HG02885 (cell line): ENCODE measurements around the gene PLA2G2C.

ENCODE experiments used
- ATAC-seq: cut with Tn5 transposase; IDR thresholded peaks from one replicate; pipeline ENCODE4 v1.9.1; 2021; ENCODE audit warnings: mild to moderate bottlenecking; ENCODE audit not compliant: unreplicated experiment, poor library complexity

The PLA2G2C gene

DNA sequence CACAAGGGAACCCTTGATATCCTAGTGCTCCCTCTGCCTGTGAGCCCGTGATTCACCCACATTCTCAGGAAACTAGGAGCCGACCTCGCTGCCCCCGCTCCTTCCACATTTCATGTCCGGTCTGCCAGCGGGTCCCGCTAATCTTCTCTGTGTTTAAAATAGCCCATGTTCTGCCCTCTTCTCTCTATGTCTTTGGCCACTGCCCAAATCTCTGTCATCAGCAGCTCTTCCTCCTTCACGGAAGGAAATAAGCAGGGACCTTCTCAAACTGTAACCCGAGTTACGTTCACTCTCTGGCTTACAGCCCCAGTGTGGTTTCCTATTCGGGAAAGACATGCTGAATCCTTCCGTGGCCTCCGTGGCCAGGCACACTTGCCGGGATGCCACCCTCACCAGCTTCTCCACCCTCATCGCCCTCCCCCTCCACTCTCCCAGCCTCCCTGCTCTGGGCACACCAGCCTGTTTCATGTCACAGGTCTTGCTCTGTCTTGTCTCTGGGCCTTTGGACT is 21.6 kb downstream of the PLA2G2C start:
- ATAC-seq, result no peak

- no peak for ATAC-seq
These were observed 26.3 kb downstream of the PLA2G2C start for GRCh38 chr1:20160034-20160433.

DNA sequence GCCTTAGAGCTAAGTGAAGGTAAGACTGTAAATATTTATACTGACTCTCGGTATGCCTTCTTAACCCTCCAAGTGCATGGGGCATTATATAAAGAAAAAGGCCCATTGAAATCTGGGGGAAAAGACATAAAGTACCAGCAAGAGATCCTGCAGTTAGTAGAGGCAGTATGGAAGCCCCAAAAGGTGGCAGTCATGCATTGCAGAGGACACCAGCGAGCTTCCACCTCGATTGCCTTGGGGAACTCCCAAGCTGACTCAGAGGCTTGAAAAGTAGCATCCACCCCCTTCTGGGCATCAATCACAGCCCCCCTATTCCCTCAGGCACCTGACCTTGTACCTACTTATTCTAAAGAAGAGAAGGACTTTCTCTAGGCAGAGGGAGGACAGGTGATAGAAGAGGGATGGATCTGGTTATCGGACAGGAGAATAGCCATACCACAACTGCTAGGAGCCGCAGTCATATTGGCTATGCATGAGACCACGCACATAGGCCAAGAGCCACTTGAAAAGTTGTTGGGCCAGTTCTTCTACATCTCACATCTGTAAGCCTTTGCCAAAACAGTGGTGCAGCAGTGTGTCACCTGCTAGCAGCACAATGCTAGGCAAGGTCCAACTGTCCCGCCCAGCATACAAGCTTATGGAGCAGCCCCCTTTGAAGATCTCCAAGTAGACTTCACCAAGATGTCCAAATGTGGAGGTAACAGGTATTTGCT is 27.8 kb downstream of the PLA2G2C start:
- no peak for ATAC-seq

DNA sequence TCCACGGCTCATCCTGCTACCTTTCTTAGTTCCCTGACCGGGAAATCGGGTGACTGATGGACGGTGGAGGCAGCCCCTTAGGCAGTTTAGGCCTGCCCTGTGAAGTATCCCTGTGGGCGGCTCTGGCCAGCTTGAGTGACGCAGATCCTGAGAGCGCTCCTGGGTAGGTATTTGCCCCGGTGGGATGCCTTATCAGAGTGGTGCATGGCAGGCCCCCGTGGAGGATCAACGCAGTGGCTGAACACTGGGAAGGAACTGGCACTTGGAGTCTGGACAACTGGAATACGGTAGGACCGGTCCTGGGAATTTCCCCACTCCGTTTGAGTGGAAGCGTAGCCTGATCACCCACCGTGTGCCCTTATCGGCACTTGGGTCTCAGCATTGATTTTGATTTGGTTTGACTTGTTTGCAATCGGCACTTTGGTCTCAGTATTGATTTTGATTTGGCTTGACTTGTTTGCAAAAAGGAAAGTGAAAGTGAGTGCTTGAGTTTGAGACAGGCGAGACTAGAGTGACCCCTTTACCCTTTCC is 32.0 kb downstream of the PLA2G2C start:
- no peak for ATAC-seq

DNA sequence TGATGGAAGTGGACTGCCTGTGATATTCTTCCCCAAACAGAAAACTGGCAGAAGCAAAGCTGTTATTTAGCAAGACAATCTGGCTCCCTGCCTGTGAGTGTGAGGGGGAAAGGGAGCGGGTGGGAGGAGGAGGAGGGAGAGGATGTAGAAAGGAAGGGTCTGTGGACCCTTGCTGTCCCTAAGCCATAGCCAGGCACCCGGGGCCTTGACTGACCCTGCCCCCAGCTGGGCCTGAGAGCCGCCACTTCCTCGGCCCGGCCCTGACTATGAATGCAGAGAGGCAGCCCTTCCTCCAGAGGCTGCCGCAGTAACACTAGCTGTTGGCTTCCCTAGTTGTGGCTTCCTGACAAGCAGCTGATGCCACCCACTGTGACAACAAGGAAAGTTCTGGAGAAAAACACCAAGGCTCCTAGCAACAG is 33.3 kb downstream of the PLA2G2C start:
- no peak for ATAC-seq

- no peak for ATAC-seq
These were observed 33.8 kb downstream of the PLA2G2C start for GRCh38 chr1:20152599-20152930.

DNA sequence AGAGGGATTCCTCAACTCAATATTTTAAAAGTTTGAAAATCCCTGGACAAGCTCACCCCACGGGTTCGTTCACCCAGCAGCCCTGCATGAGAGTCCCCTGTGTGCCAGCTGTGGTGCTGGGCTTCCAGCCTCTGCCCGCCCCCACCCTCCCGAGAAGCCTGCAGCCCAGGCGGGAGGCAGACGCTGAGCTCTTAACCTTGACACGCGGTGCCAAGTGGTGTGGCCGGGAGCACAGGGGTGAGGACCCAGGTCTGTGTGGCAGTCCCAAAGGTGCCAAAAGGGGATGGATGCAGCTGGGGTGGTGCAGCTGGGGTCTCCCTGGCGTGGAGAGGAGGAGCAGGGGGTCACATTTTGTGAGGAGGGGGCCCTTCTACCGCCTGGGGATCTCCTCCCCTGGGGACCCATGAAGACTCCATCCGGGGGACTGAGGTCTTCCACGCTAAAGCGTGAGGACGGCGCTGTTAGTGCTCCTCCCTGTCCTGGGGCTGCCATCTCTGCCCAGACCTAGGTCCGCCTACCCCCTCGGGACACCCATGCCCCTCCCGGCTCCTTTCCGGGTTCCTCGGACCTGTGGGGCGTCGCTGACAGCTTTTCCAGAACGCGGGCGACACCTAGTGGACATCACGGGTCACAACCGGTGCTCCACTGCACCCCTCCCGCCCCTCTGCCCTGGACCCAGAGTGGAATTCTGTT is 34.3 kb downstream of the PLA2G2C start:
- no peak for ATAC-seq

DNA sequence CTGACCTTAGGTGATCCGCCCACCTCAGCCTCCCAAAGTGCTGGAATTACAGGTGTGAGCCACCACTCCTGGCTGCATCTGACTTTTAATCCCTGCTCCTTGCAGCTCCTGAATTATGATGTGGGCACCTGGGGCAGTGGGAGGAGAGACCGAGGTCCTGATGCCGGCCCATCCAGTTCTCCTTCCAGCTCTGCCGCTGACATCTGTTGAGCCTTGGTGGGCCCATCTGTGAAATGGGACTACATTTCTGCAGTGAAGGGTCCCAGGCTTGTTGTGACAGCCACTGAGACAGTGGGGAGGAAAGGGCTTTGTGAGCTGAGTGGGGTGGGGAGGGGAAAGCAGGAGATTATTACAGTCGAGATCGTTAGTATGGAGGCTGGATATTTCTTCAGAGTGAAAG is 35.3 kb downstream of the PLA2G2C start:
- no peak for ATAC-seq

- no peak for ATAC-seq
These were observed 36.0 kb downstream of the PLA2G2C start for GRCh38 chr1:20150326-20150705.

GRCh38 chr1:20149601-20150325 is 36.6 kb downstream of the PLA2G2C start:
- no peak for ATAC-seq

- no peak for ATAC-seq
These were observed 37.5 kb downstream of the PLA2G2C start for GRCh38 chr1:20148571-20149500.

GRCh38 chr1:20147846-20148570 is 38.3 kb downstream of the PLA2G2C start:
- ATAC-seq, result no peak

DNA sequence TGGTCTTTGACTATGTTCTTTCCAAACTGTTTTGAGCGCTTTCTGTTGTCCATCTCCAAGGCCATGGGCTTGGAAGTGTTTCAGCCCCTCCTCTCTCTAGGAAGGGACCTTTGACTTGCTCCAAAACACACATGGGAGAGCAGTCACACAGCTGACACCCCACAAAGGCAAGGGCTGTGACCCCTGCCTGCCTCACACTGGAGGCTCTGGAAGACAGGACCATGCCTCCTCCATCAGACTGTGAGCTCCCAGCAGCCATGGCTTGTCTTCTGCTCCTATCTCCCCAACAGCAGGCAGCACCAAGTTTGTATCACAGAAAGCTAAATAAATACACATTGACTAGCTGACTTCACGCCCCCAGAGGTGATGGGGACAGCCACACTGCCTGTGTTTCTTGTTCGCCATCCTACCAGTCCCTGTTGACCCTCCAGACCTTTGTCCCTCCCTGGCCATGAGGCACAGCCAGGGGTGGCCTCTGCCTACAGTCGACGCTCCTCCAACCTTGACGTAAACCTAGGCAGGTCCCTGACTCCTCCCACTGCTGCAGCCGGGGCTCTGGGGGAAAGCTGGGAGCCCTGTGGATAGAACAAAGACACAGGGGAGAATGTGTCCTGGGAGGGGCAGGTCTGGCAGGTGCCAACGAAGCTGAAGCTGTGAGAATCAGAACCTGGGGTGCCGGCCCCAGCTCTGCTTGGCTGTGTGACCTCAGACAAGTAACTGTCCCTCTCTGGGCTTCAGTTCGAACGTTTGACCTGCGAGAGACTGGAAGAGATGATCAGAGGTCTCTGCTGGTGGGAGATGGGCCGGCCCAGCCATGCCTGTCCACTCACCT is 42.4 kb downstream of the PLA2G2C start:
- no peak for ATAC-seq

DNA sequence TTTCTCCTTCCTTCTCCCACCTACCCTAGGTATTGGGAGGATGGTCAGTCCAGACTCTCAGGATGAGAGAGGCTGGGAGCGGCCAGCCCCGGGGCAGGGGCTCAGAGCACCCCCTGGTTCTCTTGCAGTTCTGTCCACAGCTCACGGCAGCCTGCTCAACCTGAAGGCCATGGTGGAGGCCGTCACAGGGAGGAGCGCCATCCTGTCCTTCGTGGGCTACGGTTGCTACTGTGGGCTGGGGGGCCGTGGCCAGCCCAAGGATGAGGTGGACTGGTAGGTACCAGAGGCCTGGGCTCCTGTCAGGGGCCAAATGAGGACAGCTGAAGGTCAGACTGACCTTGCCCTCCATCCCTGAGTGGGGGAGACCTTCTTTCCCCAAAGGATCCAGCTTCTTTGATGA is 43.0 kb downstream of the PLA2G2C start:
- no peak for ATAC-seq

DNA sequence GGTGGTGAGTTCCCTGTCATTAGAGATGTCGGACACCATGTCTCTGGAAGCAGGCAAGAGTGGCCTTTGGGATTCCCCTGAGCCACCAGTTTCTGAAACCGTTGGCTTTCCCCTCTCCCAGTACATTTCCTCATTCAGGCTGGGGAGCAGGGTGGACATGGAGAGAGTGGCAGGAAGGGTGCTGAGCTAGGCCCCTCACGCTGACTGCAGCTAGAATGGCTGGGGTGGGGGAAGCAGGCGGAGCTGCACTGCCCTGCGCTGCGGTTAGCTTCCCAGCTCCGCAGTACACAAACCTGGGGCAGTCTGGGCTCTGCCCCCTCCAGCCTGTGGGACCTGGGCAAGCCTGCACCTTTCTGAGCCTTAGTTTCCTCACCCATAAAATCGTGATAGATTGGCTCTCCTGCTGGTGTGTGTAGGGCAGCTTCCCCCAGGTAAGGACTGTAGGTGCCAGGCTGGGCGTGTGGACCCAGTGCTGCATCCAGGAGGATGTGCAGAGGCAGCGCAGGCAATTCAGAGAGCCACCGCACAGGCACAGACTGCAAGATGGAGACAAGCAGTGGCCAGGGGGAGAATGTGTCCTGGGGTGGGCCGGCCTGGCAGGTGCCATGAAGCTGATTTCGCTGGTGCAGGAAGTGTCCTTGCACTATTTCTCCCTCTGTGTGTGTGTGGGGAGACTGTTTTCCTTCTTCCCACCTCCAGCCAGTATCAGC is 44.2 kb downstream of the PLA2G2C start:
- ATAC-seq, result no peak

DNA sequence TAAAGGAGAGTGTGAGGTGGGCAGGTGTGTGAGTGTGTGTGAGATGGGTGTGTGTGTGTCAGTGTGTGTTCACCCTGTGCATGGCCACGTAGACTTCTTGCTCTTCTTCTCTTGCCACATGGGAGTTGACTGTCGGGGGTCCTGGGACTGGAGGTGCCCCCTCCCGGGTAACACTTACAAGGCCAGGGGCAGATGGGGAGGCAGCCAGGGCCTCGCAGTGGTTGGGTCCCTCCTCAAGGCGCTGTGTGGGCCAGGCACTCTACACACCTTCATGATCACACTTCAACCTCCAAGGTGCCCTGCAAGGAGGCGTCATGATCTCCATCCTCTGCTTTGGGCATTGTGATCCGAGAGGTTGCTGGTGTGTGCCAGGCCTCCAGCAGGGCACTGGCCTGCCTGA is 44.9 kb downstream of the PLA2G2C start:
- ATAC-seq, result no peak

GRCh38 chr1:20141001-20141400 is 45.3 kb downstream of the PLA2G2C start:
- ATAC-seq, result no peak
